ENCODE measurements around the gene SMOC2.

DNA sequence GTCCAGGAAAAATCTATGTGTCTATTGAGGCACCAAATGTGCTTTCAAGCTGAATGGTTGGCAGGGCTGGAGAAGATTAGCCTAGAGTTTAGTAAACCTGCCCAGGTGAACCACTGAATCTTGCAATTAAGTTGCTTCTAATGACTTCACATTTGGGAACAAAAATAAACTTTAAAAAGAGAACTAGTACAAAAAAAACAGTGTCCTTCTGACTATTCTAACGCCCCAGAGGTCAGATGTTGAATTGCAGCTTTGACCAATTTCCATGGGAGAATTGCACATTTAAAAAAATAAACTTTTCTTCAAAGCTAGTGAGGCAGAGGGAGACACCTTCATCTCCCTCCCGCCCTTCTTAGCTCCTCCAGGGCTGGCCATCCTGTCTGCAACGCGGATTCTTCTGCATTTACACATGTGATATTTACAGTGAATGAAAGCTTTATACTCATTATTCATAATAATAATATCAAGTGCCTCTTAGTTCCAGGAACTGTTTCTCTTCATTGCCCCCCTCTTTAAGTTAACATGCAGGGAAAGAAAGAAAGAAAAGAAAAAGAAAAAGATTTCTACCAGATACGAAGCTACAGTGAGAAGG, 270.2 kb downstream of the SMOC2 start:
- TF ChIP-seq CTCF (IDR thresholded peaks at IDR 0.05; ENCODE audit: poor library complexity) (peak; percentile 46), EZH2phosphoT487 (IDR thresholded peaks at IDR 0.05; ENCODE audit: low read depth, severe bottlenecking, unreplicated experiment) (no peak)
